ENCODE results near the gene SERBP1.

Gene SERBP1

GRCh38 chr1:67439277-67440029 lies 9.3 kb upstream of the SERBP1 start:
- no peaks in the 10 kb centered on the region for H3K27me3 ChIP-seq (ENCODE audit: control insufficient read depth in 1 of 2, insufficient read depth in 2 of 2, low read length in 2 of 2)

DNA sequence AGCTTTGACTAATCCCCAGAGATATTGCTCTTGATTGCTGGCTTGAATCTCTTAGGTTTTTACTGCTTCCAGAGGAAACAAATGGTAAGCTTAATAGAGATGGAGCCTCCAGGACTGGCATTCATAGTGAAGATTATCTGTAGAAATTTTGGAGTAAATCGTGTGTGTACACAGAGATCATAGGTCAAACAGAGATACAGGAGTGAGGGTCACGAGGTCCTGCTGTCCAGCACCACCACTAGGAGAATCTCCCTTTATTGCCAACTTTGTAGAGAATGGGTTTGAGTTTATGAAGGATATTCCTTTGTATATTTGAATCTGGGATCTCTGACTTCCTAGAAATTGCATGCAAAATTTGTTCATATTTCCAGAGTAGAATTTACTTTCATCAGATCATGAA lies 7.8 kb upstream of the SERBP1 start:
- no peaks in the 10 kb centered on the region for H3K36me3 ChIP-seq (ENCODE audit: insufficient read depth, low read length)
- peaks cover 15% of the 10 kb centered on the region for H3K4me1 ChIP-seq (ENCODE audit: insufficient read depth, low read length)
- H3K27me3 ChIP-seq (ENCODE audit: control insufficient read depth in 1 of 2, insufficient read depth in 2 of 2, low read length in 2 of 2), result no peaks in the 10 kb centered on the region
- H3K27ac ChIP-seq (ENCODE audit: low read depth, low read length), result no peak overlapping the region
- H3K9ac ChIP-seq (ENCODE audit: low read length), result no peak overlapping the region
- H3K4me3 ChIP-seq (ENCODE audit: low read depth in 1 of 2, low read length in 2 of 2), result no peak overlapping the region
- H3K9me3 ChIP-seq (ENCODE audit: low read length), result no peaks in the 10 kb centered on the region

More at GRCh38 chr1:67439277-67440029, 9.3 kb upstream of the SERBP1 start:
- Histone ChIP-seq H3K9ac (ENCODE audit: low read length) (no peak overlapping the region), H3K27ac (ENCODE audit: low read depth, low read length) (no peak overlapping the region), H3K36me3 (ENCODE audit: insufficient read depth, low read length) (no peaks in the 10 kb centered on the region), H3K4me3 (ENCODE audit: low read depth in 1 of 2, low read length in 2 of 2) (no peak overlapping the region), H3K4me1 (ENCODE audit: insufficient read depth, low read length) (peaks cover 14% of the 10 kb centered on the region), H3K9me3 (ENCODE audit: low read length) (no peaks in the 10 kb centered on the region)

DNA sequence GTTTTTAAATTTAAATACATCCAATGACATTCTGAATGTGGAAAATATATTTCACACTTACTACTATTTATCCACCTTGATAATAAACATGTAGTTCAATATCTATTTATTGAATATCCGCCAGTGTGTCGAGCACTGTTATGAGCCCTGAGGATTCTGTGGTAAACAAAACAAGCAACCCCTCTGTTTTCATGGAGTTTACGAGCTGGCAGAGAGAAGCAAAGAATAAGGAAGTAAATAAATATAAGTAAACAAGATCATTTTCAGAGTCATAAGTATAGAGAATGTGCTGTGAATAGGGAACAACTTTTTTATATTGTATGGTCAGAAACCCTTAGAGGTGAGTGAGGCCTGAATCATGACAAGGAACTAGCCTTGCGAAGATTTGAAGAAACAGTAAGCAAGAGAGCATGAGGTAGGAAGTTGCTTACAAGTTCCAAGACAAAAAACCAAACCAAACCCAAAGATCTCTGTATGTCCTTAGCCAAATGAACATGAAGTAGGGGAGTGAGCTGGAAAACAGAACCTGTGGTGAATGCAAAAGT lies 6.4 kb upstream of the SERBP1 start:
- Histone ChIP-seq H3K36me3 (ENCODE audit: insufficient read depth, low read length) (no peaks in the 10 kb centered on the region), H3K9me3 (ENCODE audit: low read length) (no peaks in the 10 kb centered on the region), H3K9ac (ENCODE audit: low read length) (no peak overlapping the region), H3K27ac (ENCODE audit: low read depth, low read length) (no peak overlapping the region), H3K4me3 (ENCODE audit: low read depth in 1 of 2, low read length in 2 of 2) (no peak overlapping the region), H3K4me1 (ENCODE audit: insufficient read depth, low read length) (peaks cover 14% of the 10 kb centered on the region), H3K27me3 (ENCODE audit: control insufficient read depth in 1 of 2, insufficient read depth in 2 of 2, low read length in 2 of 2) (no peaks in the 10 kb centered on the region)

GRCh38 chr1:67434491-67434890 lies 4.3 kb upstream of the SERBP1 start:
- no peak overlapping the region for H3K4me3 ChIP-seq (ENCODE audit: low read depth in 1 of 2, low read length in 2 of 2)
- no peaks in the 10 kb centered on the region for H3K9me3 ChIP-seq (ENCODE audit: low read length)
- no peak overlapping the region for H3K27ac ChIP-seq (ENCODE audit: low read depth, low read length)
- H3K27me3 ChIP-seq (ENCODE audit: control insufficient read depth in 1 of 2, insufficient read depth in 2 of 2, low read length in 2 of 2), result no peaks in the 10 kb centered on the region
- H3K36me3 ChIP-seq (ENCODE audit: insufficient read depth, low read length), result no peaks in the 10 kb centered on the region
- H3K9ac ChIP-seq (ENCODE audit: low read length), result no peak overlapping the region
- peaks cover 10% of the 10 kb centered on the region for H3K4me1 ChIP-seq (ENCODE audit: insufficient read depth, low read length)

DNA sequence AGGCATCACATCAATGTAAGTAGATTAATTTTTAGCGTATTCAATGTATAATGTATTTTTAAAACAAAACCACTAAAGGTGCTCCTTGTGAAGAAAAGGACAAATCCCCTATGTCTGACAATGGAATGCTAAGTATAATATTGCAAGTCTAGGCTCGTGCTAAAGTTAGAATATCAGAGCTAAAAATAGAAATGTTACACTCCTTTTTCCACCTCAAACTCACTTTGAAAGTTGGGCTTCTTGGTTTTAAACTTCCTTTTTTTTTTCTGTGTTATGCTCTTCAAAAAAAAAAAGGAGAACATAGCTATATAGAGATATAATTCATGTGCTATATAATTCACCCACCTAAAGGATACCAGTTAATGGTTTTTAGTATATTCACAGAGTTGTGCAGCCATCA lies 3.6 kb upstream of the SERBP1 start:
- Histone ChIP-seq H3K4me1 (ENCODE audit: insufficient read depth, low read length) (peaks cover 10% of the 10 kb centered on the region), H3K4me3 (ENCODE audit: low read depth in 1 of 2, low read length in 2 of 2) (no peak overlapping the region), H3K27ac (ENCODE audit: low read depth, low read length) (no peak overlapping the region), H3K9me3 (ENCODE audit: low read length) (no peaks in the 10 kb centered on the region), H3K9ac (ENCODE audit: low read length) (no peak overlapping the region), H3K27me3 (ENCODE audit: control insufficient read depth in 1 of 2, insufficient read depth in 2 of 2, low read length in 2 of 2) (no peaks in the 10 kb centered on the region), H3K36me3 (ENCODE audit: insufficient read depth, low read length) (no peaks in the 10 kb centered on the region)

GRCh38 chr1:67432745-67433144 lies 2.5 kb upstream of the SERBP1 start:
- no peak overlapping the region for H3K27ac ChIP-seq (ENCODE audit: low read depth, low read length)
- H3K27me3 ChIP-seq (ENCODE audit: control insufficient read depth in 1 of 2, insufficient read depth in 2 of 2, low read length in 2 of 2), result no peaks in the 10 kb centered on the region

GRCh38 chr1:67431869-67432578 lies 1.8 kb upstream of the SERBP1 start:
- Histone ChIP-seq H3K9me3 (ENCODE audit: low read length) (no peaks in the 10 kb centered on the region), H3K4me1 (ENCODE audit: insufficient read depth, low read length) (peaks cover 15% of the 10 kb centered on the region), H3K27ac (ENCODE audit: low read depth, low read length) (no peak overlapping the region), H3K4me3 (ENCODE audit: low read depth in 1 of 2, low read length in 2 of 2) (peak overlapping the region in 1 of 2 donors; percentile 98), H3K27me3 (ENCODE audit: control insufficient read depth in 1 of 2, insufficient read depth in 2 of 2, low read length in 2 of 2) (no peaks in the 10 kb centered on the region), H3K9ac (ENCODE audit: low read length) (peak overlapping the region; percentile 87), H3K36me3 (ENCODE audit: insufficient read depth, low read length) (no peaks in the 10 kb centered on the region)

More at GRCh38 chr1:67432745-67433144, 2.5 kb upstream of the SERBP1 start:
- H3K9me3 ChIP-seq (ENCODE audit: low read length), result no peaks in the 10 kb centered on the region
- peaks cover 10% of the 10 kb centered on the region for H3K4me1 ChIP-seq (ENCODE audit: insufficient read depth, low read length)
- no peak overlapping the region for H3K4me3 ChIP-seq (ENCODE audit: low read depth in 1 of 2, low read length in 2 of 2)
- H3K36me3 ChIP-seq (ENCODE audit: insufficient read depth, low read length), result no peaks in the 10 kb centered on the region
- H3K9ac ChIP-seq (ENCODE audit: low read length), result no peak overlapping the region

DNA sequence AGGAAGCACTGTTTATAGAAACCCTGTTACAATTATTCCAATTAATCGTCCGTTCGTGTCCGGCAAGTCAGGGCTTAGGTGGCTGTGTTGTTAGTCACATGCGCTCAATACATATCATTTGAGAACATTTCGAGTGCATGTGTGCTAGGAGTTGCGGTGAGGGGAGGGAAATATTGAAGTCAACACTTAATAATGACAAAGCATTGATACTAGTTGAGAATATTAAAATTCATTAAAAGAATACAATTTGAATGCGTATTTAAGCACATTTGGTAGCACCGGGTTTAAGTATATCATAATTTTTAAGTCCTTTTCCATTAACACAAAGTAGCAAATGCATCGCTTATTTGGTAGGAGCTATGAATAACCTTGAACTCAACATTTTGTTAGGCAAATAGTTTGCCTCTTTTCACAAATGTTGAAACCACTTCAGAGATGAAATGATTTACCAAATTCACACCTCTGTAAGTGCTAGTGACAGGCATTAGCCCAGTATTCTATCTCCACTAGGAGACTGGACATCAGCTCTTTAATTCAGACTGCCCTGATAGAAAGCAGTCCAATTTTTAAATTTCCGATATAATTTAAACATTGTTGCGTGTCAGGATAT lies 1.1 kb upstream of the SERBP1 start:
- Histone ChIP-seq H3K27ac (ENCODE audit: low read depth, low read length) (peak overlapping the region; percentile 91), H3K36me3 (ENCODE audit: insufficient read depth, low read length) (no peaks in the 10 kb centered on the region), H3K27me3 (ENCODE audit: control insufficient read depth in 1 of 2, insufficient read depth in 2 of 2, low read length in 2 of 2) (no peaks in the 10 kb centered on the region), H3K9ac (ENCODE audit: low read length) (peak overlapping the region; percentile 87), H3K4me3 (ENCODE audit: low read depth in 1 of 2, low read length in 2 of 2) (peak overlapping the region; percentile 97 to 98), H3K4me1 (ENCODE audit: insufficient read depth, low read length) (peaks cover 20% of the 10 kb centered on the region), H3K9me3 (ENCODE audit: low read length) (no peaks in the 10 kb centered on the region)

DNA sequence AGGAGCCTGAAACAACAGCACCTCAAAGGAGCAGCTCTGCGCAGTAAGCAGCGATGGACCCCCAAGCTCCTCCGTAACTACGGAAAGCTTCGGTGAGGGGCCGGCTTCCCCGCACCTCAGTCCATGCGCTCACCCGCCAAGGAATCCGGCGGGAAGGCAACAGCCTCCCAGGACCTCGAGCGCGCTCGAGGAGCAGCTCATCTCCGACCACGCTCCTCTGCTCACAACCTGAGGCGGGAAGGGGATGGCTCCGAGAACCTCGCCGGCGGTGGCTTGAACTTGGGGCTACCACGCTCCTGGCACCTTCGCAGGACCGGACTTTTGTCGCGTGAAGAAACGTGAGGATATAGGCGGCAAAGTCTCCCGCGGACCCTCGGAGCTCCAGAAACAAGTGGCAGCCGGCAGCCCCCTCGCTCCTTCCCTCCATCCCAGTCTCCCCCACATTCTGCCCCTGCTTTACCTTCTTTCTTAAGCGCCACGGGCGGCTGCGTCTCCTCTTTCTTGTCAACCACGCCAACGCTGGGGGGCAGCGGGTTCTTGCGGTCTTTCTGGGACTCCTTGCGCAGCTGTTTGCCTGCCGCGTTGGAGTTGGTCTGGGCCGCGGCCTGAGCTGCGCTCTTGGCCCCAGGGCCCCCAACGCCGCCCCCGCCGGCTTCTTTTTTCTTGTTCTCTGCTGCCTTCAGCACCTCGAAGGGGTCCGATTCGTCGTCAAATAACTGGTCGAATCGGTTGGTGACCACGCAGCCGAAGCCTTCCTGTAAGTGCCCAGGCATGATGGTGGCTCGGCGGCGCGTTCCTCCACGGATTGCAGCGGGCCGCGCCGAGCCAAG lies 459 bp downstream of the SERBP1 start:
- H3K4me1 ChIP-seq (ENCODE audit: insufficient read depth, low read length), result peaks cover 19% of the 10 kb centered on the region
- no peaks in the 10 kb centered on the region for H3K27me3 ChIP-seq (ENCODE audit: control insufficient read depth in 1 of 2, insufficient read depth in 2 of 2, low read length in 2 of 2)

DNA sequence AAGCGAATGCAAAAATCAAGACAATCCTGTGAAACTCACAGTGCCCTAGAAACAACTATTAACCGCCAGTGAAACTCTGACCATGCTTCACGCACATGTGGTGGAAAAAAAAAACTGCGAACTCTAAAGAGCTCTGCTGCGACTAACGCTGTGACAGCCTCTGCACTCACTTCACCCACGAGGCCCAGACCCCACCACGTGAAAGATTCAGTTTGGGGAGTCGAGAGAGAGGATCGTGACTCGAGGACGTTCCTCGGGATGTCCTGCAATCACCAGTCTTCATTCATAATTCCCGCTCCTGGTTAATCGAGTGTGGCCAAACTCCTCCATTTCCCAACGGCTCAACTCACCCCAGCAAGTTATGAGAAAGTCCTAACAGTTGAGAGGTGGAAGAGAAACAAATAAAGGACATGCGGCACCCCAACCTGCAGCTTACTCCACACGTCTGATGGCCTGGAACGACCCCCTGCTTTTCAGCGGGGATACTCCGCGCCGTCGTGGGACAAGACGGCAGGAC lies 1.1 kb downstream of the SERBP1 start:
- Histone ChIP-seq H3K4me1 (ENCODE audit: insufficient read depth, low read length) (peaks cover 15% of the 10 kb centered on the region), H3K4me3 (ENCODE audit: low read depth in 1 of 2, low read length in 2 of 2) (peak overlapping the region; percentile 97 to 98), H3K9ac (ENCODE audit: low read length) (peak overlapping the region; percentile 74), H3K27ac (ENCODE audit: low read depth, low read length) (peak overlapping the region; percentile 62), H3K36me3 (ENCODE audit: insufficient read depth, low read length) (peaks cover 18% of the 10 kb centered on the region), H3K27me3 (ENCODE audit: control insufficient read depth in 1 of 2, insufficient read depth in 2 of 2, low read length in 2 of 2) (no peaks in the 10 kb centered on the region), H3K9me3 (ENCODE audit: low read length) (no peaks in the 10 kb centered on the region)

More for the DNA sequence above, 459 bp downstream of the SERBP1 start:
- H3K9ac ChIP-seq (ENCODE audit: low read length), result peak overlapping the region; percentile 74
- H3K27ac ChIP-seq (ENCODE audit: low read depth, low read length), result peak overlapping the region; percentile 62
- no peaks in the 10 kb centered on the region for H3K9me3 ChIP-seq (ENCODE audit: low read length)
- peak overlapping the region; percentile 97 to 98 for H3K4me3 ChIP-seq (ENCODE audit: low read depth in 1 of 2, low read length in 2 of 2)
- peaks cover 11% of the 10 kb centered on the region for H3K36me3 ChIP-seq (ENCODE audit: insufficient read depth, low read length)

All from muscle layer of colon (tissue), 2 donors.